Heart left ventricle (tissue), 16 donors: ENCODE measurements around the gene PEX10. TPM values are rescaled to one million over a fixed set of nuclear protein-coding genes. Genes with fewer than 3 reads are reported as not detected.

Experiments used
- ATAC-seq, 4 donors: fragments of 200-7000 bp; cut with Tn5 transposase; one replicate each; pipeline ENCODE4 v1.9.1; 2020 to 2022; ENCODE audit warnings: moderate library complexity in 4 of 4, mild to moderate bottlenecking in 3 of 4, moderate number of reproducible peaks in 1 of 4
- DNase-seq, 5 donors: peaks; one replicate each; pipeline ENCODE4 v3.0.0-alpha.2; 2020
- H3K27ac ChIP-seq, 12 donors: fragments of 200-600 bp; sonication (generic) in 4 of 12; one replicate each; pipeline versions ENCODE4 v1.5.0 to v1.8.0; 2016 to 2022; ENCODE audit warnings: mild to moderate bottlenecking in 2 of 12
- H3K27me3 ChIP-seq, 9 donors: fragments of 200-600 bp; sonication (generic) in 2 of 9; one replicate each; pipeline versions ENCODE4 v1.5.1 to v1.8.0; 2016 to 2022; ENCODE audit warnings: mild to moderate bottlenecking in 3 of 9
- H3K36me3 ChIP-seq, 9 donors: fragments of 200-600 bp; sonication (generic) in 2 of 9; one replicate each; pipeline versions ENCODE4 v1.5.0 to v1.8.0; 2018 to 2022; ENCODE audit warnings: mild to moderate bottlenecking in 2 of 9
- H3K4me1 ChIP-seq, 12 donors: fragments of 200-600 bp; sonication (generic) in 4 of 12; one replicate each; pipeline versions ENCODE4 v1.5.0 to v1.8.0; 2016 to 2022; ENCODE audit warnings: mild to moderate bottlenecking in 3 of 12
- H3K4me3 ChIP-seq, 12 donors: fragments of 200-600 bp; sonication (generic) in 4 of 12; one replicate each; pipeline versions ENCODE4 v1.5.0 to v1.8.0; 2017 to 2022; ENCODE audit warnings: mild to moderate bottlenecking in 9 of 12, moderate library complexity in 4 of 12
- H3K9me3 ChIP-seq, 12 donors: fragments of 200-600 bp; sonication (generic) in 4 of 12; one replicate each; pipeline versions ENCODE4 v1.5.0 to v1.8.0; 2016 to 2022; ENCODE audit warnings: mild to moderate bottlenecking in 1 of 12
- CTCF ChIP-seq, 12 donors: fragments of 200-600 bp; sonication (generic) in 4 of 12; IDR thresholded peaks; one replicate each; pipeline versions ENCODE4 v1.5.0 to v1.8.0; 2018 to 2022; ENCODE audit warnings: antibody characterized with exemption in 12 of 12, mild to moderate bottlenecking in 5 of 12
- POLR2A ChIP-seq, 2 donors: fragments of 450-650 bp; IDR thresholded peaks; one replicate each; pipeline ENCODE4 v1.6.1; 2017; ENCODE audit warnings: antibody characterized with exemption in 2 of 2, mild to moderate bottlenecking in 2 of 2, moderate library complexity in 2 of 2
- WGBS, 4 donors: extraction: QIAGEN DNeasy Blood & Tissue Kit in 2 of 4; methylation state at CpG; one replicate each; pipeline versions ENCODE4 v1.1.5 to v1.1.7; 2013 to 2018; 5-methylcytosine and 5-hydroxymethylcytosine counted together
- intact Hi-C, 10 donors: fragments of 100-400 bp; cut with DNase I; formaldehyde crosslinking; loops; one replicate each; pipeline versions ENCODE4 v1.11.1 to v1.14.2; 2022
- polyA plus RNA-seq, 2 donors: library from polyadenylated mRNA; stranded (reverse); fragments of 200-250 nt; gene quantifications; one replicate each; pipeline ENCODE4 v1.2.3, GENCODE V29; 2013
- total RNA-seq, 9 donors: library from RNA; depleted of rRNA in 2 of 9; stranded (reverse); fragments of >200 nt in 2 of 9; fragmentation: NEBNext Ultra II Directional in 3 of 9; extraction: Animal tissue kit (Norgen Biotek cat#: 25700) in 3 of 9; gene quantifications; one replicate each; pipeline versions ENCODE4 v1.1.0 to v1.2.4, GENCODE V29; 2016 to 2023
- donor health status: ischemic (EF 13 %, LVEDD 7.1; RV severe dilation, severe dysfunction).
- donor health status: healthy with polysubstance abuse.
- donor health status: DM: no; HTN: yes; CAD: no.
- donor health status: DM: no; HTN: no; CAD: no.
- donor health status: ischemic (EF 25% LVEDD 6.9; RV normal size, moderate dysfunction).
- donor health status: ischemic (EF 25% LVEDD 5.7; RV mildly dilated, moderate dysfunction).
- donor health status: healthy.
- donor health status: DM: yes; HTN: yes; CAD: no.
- donor health status: ischemic (EF 35%, LVEDD 5.7; RV mildly dilated, moderate dysfunction).
- donor health status: nonischemic (EF 11% LVEDD 7.7; RV severe dilation, severe dysfunction).
- donor health status: DM: yes; HTN: yes; CAD: no.
- donor health status: PGD.
- donor health status: ischemic (EF 29% LVEDD 5.4; RV normal size, mild dysfunction).
- donor health status: nonischemic (EF 23%, LVEDD 6.1; RV moderate dilation, normal function).

Gene PEX10
- total and polyA plus RNA-seq, 11 donors: 14.7 to 26.5 (median 18.6) TPM

- peak in 2 of 5 donors; percentile 37 to 67 for DNase-seq
Measured at GRCh38 chr1:2412773-2413494, 570 bp upstream of the PEX10 start.

GRCh38 chr1:2411801-2412394 lies 466 bp downstream of the PEX10 start:
- 4 to 14% (median 6%) methylated on average over 4 to 38 of the region's 38 CpGs for WGBS, 4 donors
- TF ChIP-seq CTCF (IDR thresholded peaks at IDR 0.05) (no peak), POLR2A (IDR thresholded peaks at IDR 0.05) (no peak)
- intact Hi-C loops: loop anchor here (2.0 to 10.0 kb wide), 10 partner anchors 115 to 1013 kb away; partner anchors contain the start of genes PANK4 (in 6 of the 10) and PRXL2B (in 2 of the 10)
- DNase-seq (peak in 2 of 5 donors; percentile 60 to 73), ATAC-seq (peak; percentile 1 to 35 (median 16))
- peaks cover 0 to 26% (median 11%) of the 10 kb centered on the region in 9 donors for H3K36me3 ChIP-seq
- peaks cover 4 to 37% (median 26%) of the 10 kb centered on the region in 12 donors for H3K4me1 ChIP-seq
- no peaks in the 10 kb centered on the region for H3K9me3 ChIP-seq
- H3K4me3 ChIP-seq: peak overlapping the region; percentile 67 to 98 (median 91)
- H3K27me3 ChIP-seq: peaks cover 0 to 16% (median 9%) of the 10 kb centered on the region in 9 donors
- peak overlapping the region; percentile 41 to 93 (median 86) for H3K27ac ChIP-seq

More at GRCh38 chr1:2412773-2413494, 570 bp upstream of the PEX10 start:
- Histone ChIP-seq H3K9me3 (no peaks in the 10 kb centered on the region), H3K27me3 (peaks cover 0 to 24% (median 20%) of the 10 kb centered on the region in 9 donors), H3K4me1 (peaks cover 4 to 37% (median 26%) of the 10 kb centered on the region in 12 donors), H3K27ac (peak overlapping the region; percentile 41 to 93 (median 86)), H3K36me3 (peaks cover 0 to 17% (median 5%) of the 10 kb centered on the region in 9 donors), H3K4me3 (peak overlapping the region; percentile 67 to 98 (median 91))
- TF ChIP-seq POLR2A (IDR thresholded peaks at IDR 0.05) (no peak), CTCF (IDR thresholded peaks at IDR 0.05) (no peak)
- peak in 2 of 4 donors; percentile 1 to 41 for ATAC-seq
- 3 to 14% (median 4%) methylated on average over 18 to 66 of the region's 66 CpGs for WGBS, 4 donors
- intact Hi-C loops: loop anchor here (2.0 to 10.0 kb wide), 10 partner anchors 114 to 1012 kb away; partner anchors contain the start of genes PANK4 (in 6 of the 10) and PRXL2B (in 2 of the 10)

- Histone ChIP-seq H3K4me1 (peaks cover 4 to 37% (median 26%) of the 10 kb centered on the region in 12 donors), H3K4me3 (no peak overlapping the region), H3K36me3 (peaks cover 0 to 47% (median 33%) of the 10 kb centered on the region in 9 donors), H3K9me3 (no peaks in the 10 kb centered on the region), H3K27me3 (no peaks in the 10 kb centered on the region), H3K27ac (peak overlapping the region in 1 of 12 donors; percentile 72)
- intact Hi-C loops: loop anchor here (5.0 to 10.0 kb wide), 6 partner anchors 118 to 1015 kb away; partner anchors contain the start of genes PANK4 (in 5 of the 10) and PRXL2B (in 1 of the 10)
- DNase-seq: no peak
- 88 to 96% (median 92%) methylated on average over 7 to 12 of the region's 12 CpGs for WGBS, 4 donors
- ATAC-seq: no peak
- TF ChIP-seq POLR2A (IDR thresholded peaks at IDR 0.05) (no peak), CTCF (IDR thresholded peaks at IDR 0.05) (no peak)
Measured at GRCh38 chr1:2409745-2410144, 2.6 kb downstream of the PEX10 start.
